K562 (cell line): ENCODE measurements around the gene ABHD17B. TPM values are rescaled to one million over a fixed set of nuclear protein-coding genes. Genes with fewer than 3 reads are reported as not detected.

ENCODE experiments used
- ATAC-seq: fragments of 200-7000 bp; cut with Tn5 transposase; 3 replicates; pipeline ENCODE4 v1.9.1; 2020; ENCODE audit warnings: moderate library complexity
- BruUV-seq: library from RNA; stranded (reverse); fragments of 400-500 nt; replicated peaks from 2 replicates; lab custom pipeline; 2021; lab: Mats Ljungman, UMichigan
- CTCF ChIA-PET: fragments of 300-600 bp; formaldehyde crosslinking; extraction: SDS; loops from one replicate; lab custom pipeline; 2021; ENCODE audit warnings: low intra/inter-chr PET ratio; lab: Yijun Ruan, JAX
- POLR2A ChIA-PET: fragments of 300-600, 350-650 bp; sonication (Branson Sonifier 250); formaldehyde crosslinking; extraction: SDS; loops from one replicate; lab custom pipeline; 2021; ENCODE audit warnings: antibody characterized with exemption, inconsistent platforms; lab: Yijun Ruan, JAX
- DNase-seq, 4 experiments: peaks; one replicate each; pipeline versions ENCODE4 v3.0.0 to v3.0.0-alpha.2; 2011 to 2018; ENCODE audit warnings: low spot score in 3 of 4, mixed read lengths in 3 of 4; ENCODE audit errors: extremely low read depth in 1 of 4
- FAIRE-seq: peaks from 2 replicates; lab custom pipeline; 2011; peaks lifted over from hg19 to GRCh38; lab: Jason Lieb, UNC
- H2AFZ ChIP-seq: 2 replicates; pipeline ENCODE4 v1.6.0; 2011; ENCODE audit warnings: low read depth, low read length, control low read depth, inconsistent platforms
- H3K27ac ChIP-seq: fragments of 200-600 bp; 3 replicates; pipeline ENCODE4 v1.8.0; 2011; ENCODE audit warnings: low read depth, mild to moderate bottlenecking, control low read depth, inconsistent platforms, low read length, moderate library complexity, mixed read lengths; ENCODE audit errors: extremely low read depth
- H3K27me3 ChIP-seq, 2 experiments: fragments of 300-600 bp in 1 of 2; 2 replicates in 1 of 2; 3 replicates in 1 of 2; pipeline versions ENCODE4 v1.6.0 to v1.8.0; 2011; ENCODE audit warnings: inconsistent platforms in 2 of 2, low read length in 2 of 2, mild to moderate bottlenecking in 1 of 2, mixed read lengths in 1 of 2, moderate library complexity in 1 of 2; ENCODE audit not compliant: control insufficient read depth in 2 of 2, insufficient read depth in 2 of 2
- H3K36me3 ChIP-seq: fragments of 300-600 bp; 3 replicates; pipeline ENCODE4 v1.8.0; 2011; ENCODE audit warnings: mild to moderate bottlenecking, low read length, inconsistent platforms; ENCODE audit not compliant: control insufficient read depth, insufficient read depth
- H3K4me1 ChIP-seq, 2 experiments: fragments of 200-600 bp in 1 of 2; replicated peaks in 1 of 2; 2 replicates in 1 of 2; 3 replicates in 1 of 2; pipeline versions ENCODE4 v1.5.1 to v1.8.0; 2011; ENCODE audit warnings: inconsistent platforms in 2 of 2, low read length in 2 of 2, mild to moderate bottlenecking in 1 of 2, mixed read lengths in 1 of 2, moderate library complexity in 1 of 2; ENCODE audit not compliant: control insufficient read depth in 2 of 2, insufficient read depth in 2 of 2
- H3K4me2 ChIP-seq: 2 replicates; pipeline ENCODE4 v1.6.1; 2011; ENCODE audit warnings: low read length, control low read depth, inconsistent platforms, mixed read lengths; ENCODE audit not compliant: insufficient read depth
- H3K4me3 ChIP-seq: fragments of 200-600 bp; sonication (generic), shearing (Covaris generic); 2 replicates; pipeline ENCODE4 v1.5.1; 2016; ENCODE audit warnings: control low read depth, inconsistent platforms
- H3K79me2 ChIP-seq: fragments of 200-600 bp; 3 replicates; pipeline ENCODE4 v1.8.0; 2011; ENCODE audit warnings: low read length, inconsistent platforms; ENCODE audit not compliant: control insufficient read depth, insufficient read depth
- H3K9ac ChIP-seq, 2 experiments: 2 replicates each; pipeline versions ENCODE4 v1.6.0 to v1.6.1; 2011; ENCODE audit warnings: low read depth in 2 of 2, low read length in 2 of 2, control low read depth in 1 of 2, inconsistent platforms in 1 of 2, mild to moderate bottlenecking in 1 of 2, mixed read lengths in 1 of 2; ENCODE audit not compliant: insufficient read depth in 1 of 2
- H3K9me1 ChIP-seq: one replicate; pipeline ENCODE4 v1.6.0; 2011; ENCODE audit warnings: inconsistent platforms, mild to moderate bottlenecking, low read length, moderate library complexity; ENCODE audit not compliant: control insufficient read depth, insufficient read depth
- H3K9me3 ChIP-seq: replicated peaks from 2 replicates; pipeline ENCODE4 v1.5.1; 2011; ENCODE audit warnings: low read depth, low read length, inconsistent platforms; ENCODE audit not compliant: control insufficient read depth, insufficient read depth
- H4K20me1 ChIP-seq: replicated peaks from 2 replicates; pipeline ENCODE4 v1.6.1; 2011; ENCODE audit warnings: low read length, inconsistent platforms, mixed read lengths; ENCODE audit not compliant: control insufficient read depth, insufficient read depth
- ATF2 ChIP-seq: sonication (generic); formaldehyde crosslinking; IDR thresholded peaks from 2 replicates; pipeline ENCODE4 v1.8.1; 2022; ENCODE audit warnings: missing genetic modification reagents
- CEBPB ChIP-seq: fragments of 450-650 bp; IDR thresholded peaks from 2 replicates; pipeline ENCODE4 v1.6.1; 2016; ENCODE audit warnings: missing genetic modification characterization, missing compliant biosample characterization
- HMBOX1 ChIP-seq: sonication (generic); IDR thresholded peaks from 2 replicates; pipeline ENCODE4 v1.6.1; 2016
- SUPT5H ChIP-seq: fragments of 450-650 bp; IDR thresholded peaks from 2 replicates; pipeline ENCODE4 v1.6.1; 2016
- TSHZ1 ChIP-seq: fragments of 250-450 bp; sonication (Bioruptor Pico); IDR thresholded peaks from 2 replicates; pipeline ENCODE4 v1.4.0; 2020; ENCODE audit warnings: mild to moderate bottlenecking, moderate library complexity
- in situ Hi-C: fragments of 300-500 bp; cut with MboI; formaldehyde crosslinking; loops from 4 replicates; pipeline ENCODE4 v1.15.0; 2018; ENCODE audit warnings: inconsistent platforms, mixed read lengths
- intact Hi-C: fragments of 100-400 bp; cut with micrococcal nuclease; formaldehyde crosslinking; loops from 2 replicates; pipeline ENCODE4 v1.14.2; 2022
- polyA plus RNA-seq, 8 experiments: library from polyadenylated mRNA; depleted of rRNA in 4 of 8; stranded (reverse) in 5 of 8; unstranded in 3 of 8; fragments of >200 nt; fragmentation: Nextera tagmentation in 2 of 8; fragmentation: Illumina TruSeq in 1 of 8; extraction: Ambion mirVana in 2 of 8; extraction: Trizol in 1 of 8; gene quantifications; 2 replicates each; pipeline versions ENCODE4 v1.2.1 to v1.2.3, GENCODE V29; 2011 to 2014; ENCODE audit warnings: inconsistent platforms in 1 of 8, missing spikeins in 1 of 8
- total RNA-seq, 7 experiments: library from RNA; depleted of rRNA in 6 of 7; stranded (reverse); fragments of >200 nt in 6 of 7; fragmentation: Illumina TruSeq in 2 of 7; extraction: Trizol in 2 of 7; gene quantifications; 2 replicates each; pipeline versions ENCODE4 v1.2.1 to v1.2.3, GENCODE V29; 2011 to 2021; ENCODE audit warnings: low replicate concordance in 1 of 7

ABHD17B gene
- total and polyA plus RNA-seq, 9 of the 15 experiments (the other 6 are each of a cell fraction or from before 2014, with no cell fraction given): 1.9 to 13.4 (median 10.1) TPM

GRCh38 chr9:71895117-71895516 lies 15.9 kb downstream of the ABHD17B start:
- Histone ChIP-seq H3K4me1 (no peaks in the 10 kb centered on the region; a peak in 2 of 5 replicates), H3K9me1 (no peaks in the 10 kb centered on the region), H3K4me3 (no peak overlapping the region), H2AFZ (no peak overlapping the region), H4K20me1 (no peaks in the 10 kb centered on the region), H3K79me2 (peaks cover 67% of the 10 kb centered on the region), H3K36me3 (no peaks in the 10 kb centered on the region), H3K9ac (no peak overlapping the region; a peak in 1 of 4 replicates), H3K27me3 (no peaks in the 10 kb centered on the region), H3K4me2 (no peak overlapping the region), H3K9me3 (no peaks in the 10 kb centered on the region), H3K27ac (no peak overlapping the region)
- intact Hi-C loops (no loop called here), in situ Hi-C loops (no loop called here)
- TF ChIP-seq ATF2 (CRISPR knock-in tag): no peak
- TF ChIP-seq TSHZ1: no peak
- peak; percentile 72 for TF ChIP-seq HMBOX1
- TF ChIP-seq CEBPB (tag): peak; percentile 50; the same call in 1 of the 2 replicates
- TF ChIP-seq SUPT5H: no peak
- DNase-seq (no peak), FAIRE-seq (no peak), ATAC-seq (peak; percentile 64)
- BruUV-seq: no TSS peak
- ChIA-PET CTCF (no interaction called here), POLR2A (interaction anchor here (1.6 kb wide), 1 partner anchor 8 kb away, joined by 6 read pairs; no protein-coding TSS in a partner anchor)
